K562 (cell line): ENCODE measurements around the gene LRRC61. TPM values are rescaled to one million over a fixed set of nuclear protein-coding genes. Genes with fewer than 3 reads are reported as not detected.

Experiments
- GABPB1 ChIP-seq: sonication (generic); formaldehyde crosslinking; IDR thresholded peaks from 2 replicates; pipeline ENCODE4 v1.8.0; 2022; ENCODE audit warnings: mild to moderate bottlenecking, missing genetic modification reagents
- polyA plus RNA-seq, 8 experiments: library from polyadenylated mRNA; depleted of rRNA in 4 of 8; stranded (reverse) in 5 of 8; unstranded in 3 of 8; fragments of >200 nt; fragmentation: Nextera tagmentation in 2 of 8; fragmentation: Illumina TruSeq in 1 of 8; extraction: Ambion mirVana in 2 of 8; extraction: Trizol in 1 of 8; gene quantifications; 2 replicates each; pipeline versions ENCODE4 v1.2.1 to v1.2.3, GENCODE V29; 2011 to 2014; ENCODE audit warnings: inconsistent platforms in 1 of 8, missing spikeins in 1 of 8
- total RNA-seq, 7 experiments: library from RNA; depleted of rRNA in 6 of 7; stranded (reverse); fragments of >200 nt in 6 of 7; fragmentation: Illumina TruSeq in 2 of 7; extraction: Trizol in 2 of 7; gene quantifications; 2 replicates each; pipeline versions ENCODE4 v1.2.1 to v1.2.3, GENCODE V29; 2011 to 2021; ENCODE audit warnings: low replicate concordance in 1 of 7
- TF ChIP-seq, protein P1 (sequence below), 2 experiments: fragments of 450-650 bp in 1 of 2; sonication (generic) in 1 of 2; formaldehyde crosslinking in 1 of 2; IDR thresholded peaks; 2 replicates each; pipeline versions ENCODE4 v1.7.1 to v1.9.0; 2016 to 2022; ENCODE audit warnings: inconsistent platforms in 1 of 2, mild to moderate bottlenecking in 1 of 2, missing genetic modification reagents in 1 of 2

The LRRC61 gene
- total and polyA plus RNA-seq, 9 of the 15 experiments (the other 6 are each of a cell fraction or from before 2014, with no cell fraction given) = 1.3 to 55.2 (median 35.2) TPM

DNA sequence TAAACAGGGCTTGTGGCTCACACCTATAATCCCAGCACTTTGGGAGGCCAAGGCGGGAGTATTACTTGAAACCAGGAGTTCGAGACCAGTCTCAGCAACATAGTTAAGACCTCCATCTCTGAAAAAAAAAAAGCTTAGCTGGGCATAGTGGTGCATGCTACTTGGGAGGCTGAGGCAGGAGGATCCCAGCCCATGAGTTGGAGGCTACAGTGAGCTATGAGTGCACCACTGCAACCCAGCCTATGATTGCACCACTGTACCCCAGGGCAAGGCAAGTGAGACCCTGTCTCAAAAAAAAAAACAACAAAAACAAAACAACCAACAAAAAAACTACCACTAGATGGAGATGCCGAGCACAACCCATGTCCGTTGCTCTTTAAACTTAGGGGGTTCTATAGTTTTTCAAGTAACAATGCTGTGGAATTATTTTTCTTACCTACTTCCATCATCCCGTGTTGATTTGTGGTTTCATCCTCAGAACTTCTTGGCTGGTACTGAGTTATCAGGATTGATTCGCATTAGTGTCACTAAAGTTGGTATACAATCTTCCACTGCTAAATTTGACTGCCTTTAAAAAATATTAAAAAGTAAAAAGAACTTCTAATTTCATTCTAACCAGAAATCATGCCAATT is 33.2 kb downstream of the LRRC61 start (continued):
- TF ChIP-seq, protein P1, sequence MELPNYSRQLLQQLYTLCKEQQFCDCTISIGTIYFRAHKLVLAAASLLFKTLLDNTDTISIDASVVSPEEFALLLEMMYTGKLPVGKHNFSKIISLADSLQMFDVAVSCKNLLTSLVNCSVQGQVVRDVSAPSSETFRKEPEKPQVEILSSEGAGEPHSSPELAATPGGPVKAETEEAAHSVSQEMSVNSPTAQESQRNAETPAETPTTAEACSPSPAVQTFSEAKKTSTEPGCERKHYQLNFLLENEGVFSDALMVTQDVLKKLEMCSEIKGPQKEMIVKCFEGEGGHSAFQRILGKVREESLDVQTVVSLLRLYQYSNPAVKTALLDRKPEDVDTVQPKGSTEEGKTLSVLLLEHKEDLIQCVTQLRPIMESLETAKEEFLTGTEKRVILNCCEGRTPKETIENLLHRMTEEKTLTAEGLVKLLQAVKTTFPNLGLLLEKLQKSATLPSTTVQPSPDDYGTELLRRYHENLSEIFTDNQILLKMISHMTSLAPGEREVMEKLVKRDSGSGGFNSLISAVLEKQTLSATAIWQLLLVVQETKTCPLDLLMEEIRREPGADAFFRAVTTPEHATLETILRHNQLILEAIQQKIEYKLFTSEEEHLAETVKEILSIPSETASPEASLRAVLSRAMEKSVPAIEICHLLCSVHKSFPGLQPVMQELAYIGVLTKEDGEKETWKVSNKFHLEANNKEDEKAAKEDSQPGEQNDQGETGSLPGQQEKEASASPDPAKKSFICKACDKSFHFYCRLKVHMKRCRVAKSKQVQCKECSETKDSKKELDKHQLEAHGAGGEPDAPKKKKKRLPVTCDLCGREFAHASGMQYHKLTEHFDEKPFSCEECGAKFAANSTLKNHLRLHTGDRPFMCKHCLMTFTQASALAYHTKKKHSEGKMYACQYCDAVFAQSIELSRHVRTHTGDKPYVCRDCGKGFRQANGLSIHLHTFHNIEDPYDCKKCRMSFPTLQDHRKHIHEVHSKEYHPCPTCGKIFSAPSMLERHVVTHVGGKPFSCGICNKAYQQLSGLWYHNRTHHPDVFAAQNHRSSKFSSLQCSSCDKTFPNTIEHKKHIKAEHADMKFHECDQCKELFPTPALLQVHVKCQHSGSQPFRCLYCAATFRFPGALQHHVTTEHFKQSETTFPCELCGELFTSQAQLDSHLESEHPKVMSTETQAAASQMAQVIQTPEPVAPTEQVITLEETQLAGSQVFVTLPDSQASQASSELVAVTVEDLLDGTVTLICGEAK (IDR thresholded peaks at IDR 0.05) = 0 out of 2 replicates have a peak, but pooled peaks have one; percentile 16
- TF ChIP-seq, protein P1 (CRISPR knock-in tag; IDR thresholded peaks at IDR 0.05) = no peak
- 0 out of 2 replicates have a peak, but pooled peaks have one; percentile 26 for TF ChIP-seq GABPB1 (CRISPR knock-in tag)
- TF ChIP-seq, all 486 proteins: peak for 45
